HCT116 (cell line): ENCODE data around the gene CERK. TPM values are rescaled to one million over a fixed set of nuclear protein-coding genes. Genes with fewer than 3 reads are reported as not detected.
"Not testable (repeated sequence)": the region's sequence is repeated elsewhere in the genome, so short reads cannot be mapped to it uniquely, and the experiment has no call there.

Experiments used
- ATAC-seq: fragments of 200-7000 bp; cut with Tn5 transposase; 2 replicates; pipeline ENCODE4 v1.9.1; 2020; ENCODE audit warnings: mild to moderate bottlenecking, moderate library complexity
- BruUV-seq: library from RNA; stranded (reverse); fragments of 400-500 nt; replicated peaks from 2 replicates; lab custom pipeline; 2021; lab: Mats Ljungman, UMichigan
- CTCF ChIA-PET: fragments of 300-600 bp; sonication (Branson Sonifier 250); formaldehyde crosslinking; loops from one replicate; lab custom pipeline; 2021; ENCODE audit warnings: antibody characterized with exemption; lab: Charles Lee
- POLR2A ChIA-PET: fragments of 300-600, 350-600 bp; sonication (Branson Sonifier 250); formaldehyde crosslinking; loops from one replicate; lab custom pipeline; 2021; ENCODE audit warnings: antibody characterized with exemption; lab: Charles Lee
- RAD21 ChIA-PET, 2 experiments: fragments of 300-600 bp; sonication (Branson Sonifier 250); formaldehyde crosslinking; loops; one replicate each; lab custom pipeline; 2023; ENCODE audit warnings: low total read pairs in 2 of 2; ENCODE audit not compliant: uncharacterized antibody in 2 of 2, unreplicated experiment in 2 of 2, low non-redundant PET in 1 of 2; lab: Charles Lee
- DNase-seq: peaks from one replicate; pipeline ENCODE4 v3.0.0-alpha.2; 2010; ENCODE audit warnings: low read depth, low spot score
- H2AFZ ChIP-seq: fragments of 200-600 bp; shearing (Covaris generic), sonication (generic); 2 replicates; pipeline ENCODE4 v1.6.1; 2017; ENCODE audit warnings: low read depth, mixed run types, mixed read lengths, antibody characterized with exemption, low read length; ENCODE audit not compliant: poor library complexity, severe bottlenecking
- H3K27ac ChIP-seq: 2 replicates; pipeline ENCODE4 v1.5.1; 2012; ENCODE audit warnings: low read depth, low read length
- H3K27me3 ChIP-seq: fragments of 200-600 bp; sonication (generic); 2 replicates; pipeline ENCODE4 v1.6.1; 2016; ENCODE audit warnings: mixed run types, low read length, mixed read lengths; ENCODE audit not compliant: insufficient read depth
- H3K36me3 ChIP-seq, 2 experiments: fragments of 200-500 bp in 1 of 2; fragments of 200-600 bp in 1 of 2; sonication (Bioruptor generic) in 1 of 2; sonication (generic) in 1 of 2; 2 replicates each; pipeline versions ENCODE4 v1.5.1 to v1.6.1; 2014 to 2016; ENCODE audit warnings: low read length in 2 of 2, inconsistent platforms in 1 of 2, mixed read lengths in 1 of 2, mixed run types in 1 of 2; ENCODE audit not compliant: insufficient read depth in 2 of 2, control insufficient read depth in 1 of 2
- H3K4me1 ChIP-seq, 2 experiments: fragments of 200-600 bp in 1 of 2; sonication (generic) in 1 of 2; 2 replicates each; pipeline versions ENCODE4 v1.5.1 to v1.6.1; 2012 to 2017; ENCODE audit warnings: low read length in 2 of 2, inconsistent platforms in 1 of 2, mild to moderate bottlenecking in 1 of 2, mixed read lengths in 1 of 2, mixed run types in 1 of 2, moderate library complexity in 1 of 2; ENCODE audit not compliant: insufficient read depth in 2 of 2, control insufficient read depth in 1 of 2
- H3K4me2 ChIP-seq: fragments of 200-600 bp; sonication (generic); 2 replicates; pipeline ENCODE4 v1.6.1; 2017; ENCODE audit warnings: mixed run types, low read length, mixed read lengths
- H3K4me3 ChIP-seq, 2 experiments: fragments of 200-600 bp in 1 of 2; sonication (generic) in 1 of 2; replicated peaks in 1 of 2; 2 replicates each; pipeline ENCODE4 v1.5.1; 2011 to 2016; ENCODE audit warnings: low read length in 2 of 2, control low read depth in 1 of 2, low read depth in 1 of 2, mild to moderate bottlenecking in 1 of 2, mixed read lengths in 1 of 2, mixed run types in 1 of 2
- H3K79me2 ChIP-seq: fragments of 200-600 bp; sonication (generic); 2 replicates; pipeline ENCODE4 v1.6.1; 2017; ENCODE audit warnings: mild to moderate bottlenecking, mixed run types, low read length, moderate library complexity, mixed read lengths; ENCODE audit not compliant: insufficient read depth
- H3K9ac ChIP-seq: fragments of 200-600 bp; sonication (generic); 2 replicates; pipeline ENCODE4 v1.6.1; 2016; ENCODE audit warnings: low read length, mixed read lengths
- H3K9me2 ChIP-seq: fragments of 200-600 bp; sonication (generic), shearing (Covaris generic); 2 replicates; pipeline ENCODE4 v1.6.1; 2017; ENCODE audit warnings: mixed run types, mild to moderate bottlenecking, moderate library complexity; ENCODE audit not compliant: insufficient read depth
- H3K9me3 ChIP-seq, 2 experiments: fragments of 200-500 bp in 1 of 2; fragments of 200-600 bp in 1 of 2; sonication (Bioruptor generic) in 1 of 2; sonication (generic) in 1 of 2; 2 replicates each; pipeline ENCODE4 v1.6.1; 2014 to 2017; ENCODE audit warnings: low read length in 2 of 2, mixed read lengths in 2 of 2, inconsistent platforms in 1 of 2, low read depth in 1 of 2, mild to moderate bottlenecking in 1 of 2, mixed run types in 1 of 2, moderate library complexity in 1 of 2; ENCODE audit not compliant: control insufficient read depth in 1 of 2, insufficient read depth in 1 of 2
- H4K20me1 ChIP-seq: fragments of 200-600 bp; sonication (generic), shearing (Covaris generic); 2 replicates; pipeline ENCODE4 v1.6.1; 2017; ENCODE audit warnings: mixed run types, mild to moderate bottlenecking, moderate library complexity; ENCODE audit not compliant: insufficient read depth
- ATF3 ChIP-seq: IDR thresholded peaks from 2 replicates; pipeline ENCODE4 v1.6.1; 2012
- CBX3 ChIP-seq: IDR thresholded peaks from 2 replicates; pipeline ENCODE4 v1.6.1; 2012; ENCODE audit warnings: low read depth
- EGR1 ChIP-seq: IDR thresholded peaks from 2 replicates; pipeline ENCODE4 v1.6.1; 2012; ENCODE audit warnings: low read depth
- ELF1 ChIP-seq: IDR thresholded peaks from 2 replicates; pipeline ENCODE4 v1.6.1; 2012; ENCODE audit warnings: low read depth, borderline replicate concordance
- FOSL1 ChIP-seq: IDR thresholded peaks from 2 replicates; pipeline ENCODE4 v1.6.1; 2012; ENCODE audit warnings: low read depth
- JUND ChIP-seq: IDR thresholded peaks from 2 replicates; pipeline ENCODE4 v1.6.1; 2012
- MAX ChIP-seq: IDR thresholded peaks from 2 replicates; pipeline ENCODE4 v1.6.1; 2012
- POLR2AphosphoS5 ChIP-seq: IDR thresholded peaks from 2 replicates; pipeline ENCODE4 v1.6.1; 2011; ENCODE audit warnings: mild to moderate bottlenecking, low read depth, low read length, moderate library complexity
- RAD21 ChIP-seq: IDR thresholded peaks from 2 replicates; pipeline ENCODE4 v1.6.1; 2012; ENCODE audit warnings: low read depth, mild to moderate bottlenecking
- REST ChIP-seq: IDR thresholded peaks from 2 replicates; pipeline ENCODE4 v1.6.1; 2012; ENCODE audit warnings: low read depth
- SIN3A ChIP-seq: IDR thresholded peaks from 2 replicates; pipeline ENCODE4 v1.6.1; 2012; ENCODE audit warnings: low read depth
- SRF ChIP-seq: IDR thresholded peaks from 2 replicates; pipeline ENCODE4 v1.6.1; 2012; ENCODE audit warnings: low read depth
- YY1 ChIP-seq: IDR thresholded peaks from 2 replicates; pipeline ENCODE4 v1.6.1; 2011; ENCODE audit warnings: low read length, low read depth, moderate library complexity, mild to moderate bottlenecking; ENCODE audit not compliant: insufficient replicate concordance; ENCODE audit errors: extremely low read depth
- ZBTB33 ChIP-seq: IDR thresholded peaks from 2 replicates; pipeline ENCODE4 v1.6.1; 2011; ENCODE audit warnings: mild to moderate bottlenecking, low read length, moderate library complexity; ENCODE audit not compliant: insufficient replicate concordance; ENCODE audit errors: extremely low read depth
- ZFX ChIP-seq: fragments of 450-650 bp; IDR thresholded peaks from 2 replicates; pipeline ENCODE4 v1.6.1; 2017
- ZNF274 ChIP-seq: fragments of 200-500 bp; sonication (Bioruptor generic); IDR thresholded peaks from 2 replicates; pipeline ENCODE4 v1.6.1; 2014; ENCODE audit warnings: mild to moderate bottlenecking, low read depth, low read length, inconsistent platforms
- intact Hi-C: fragments of 100-400 bp; cut with micrococcal nuclease; formaldehyde crosslinking; loops from 2 replicates; pipeline ENCODE4 v1.10.0; 2022
- total RNA-seq: library from RNA; stranded (reverse); gene quantifications from one replicate; pipeline ENCODE4 v1.2.1, GENCODE V29; 2021; ENCODE audit not compliant: unreplicated experiment

The CERK gene
- total RNA-seq, 1 experiment from 2014 or later: 35.0 TPM

- H3K9me3 ChIP-seq, ATAC-seq, intact Hi-C loops, CTCF ChIA-PET, DNase-seq, H3K4me2 ChIP-seq, H3K27ac ChIP-seq, H3K36me3 ChIP-seq, RAD21 ChIA-PET, BruUV-seq, H4K20me1 ChIP-seq, H3K4me3 ChIP-seq, H3K27me3 ChIP-seq, H3K9me2 ChIP-seq, H3K9ac ChIP-seq, H2AFZ ChIP-seq, POLR2A ChIA-PET: not testable (repeated sequence)
- Histone ChIP-seq H3K79me2 (peaks cover 57% of the 10 kb centered on the region), H3K4me1 (peaks cover 27 to 35% of the 10 kb centered on the region in 2 experiments)
Observed at GRCh38 chr22:46734213-46734722, 3.8 kb downstream of the CERK start.

- peaks cover 67% of the 10 kb centered on the region for H3K79me2 ChIP-seq
- no peaks in the 10 kb centered on the region for H3K27me3 ChIP-seq
- no peak overlapping the region for H3K4me3 ChIP-seq
- DNase-seq (no peak), ATAC-seq (no peak)
- H4K20me1 ChIP-seq: no peaks in the 10 kb centered on the region
- CTCF ChIA-PET: no interaction called here
- RAD21 ChIA-PET: no interaction called here
- no peaks in the 10 kb centered on the region for H3K9me2 ChIP-seq
- BruUV-seq: no TSS peak
- no peak overlapping the region for H3K4me2 ChIP-seq
- no peaks in the 10 kb centered on the region for H3K36me3 ChIP-seq
- intact Hi-C loops: no loop called here
- H3K9me3 ChIP-seq: no peaks in the 10 kb centered on the region
- H3K9ac ChIP-seq: no peak overlapping the region
- H3K27ac ChIP-seq: no peak overlapping the region
- POLR2A ChIA-PET: no interaction called here
- H2AFZ ChIP-seq: no peak overlapping the region
- peaks cover 21 to 26% of the 10 kb centered on the region in 2 experiments for H3K4me1 ChIP-seq
- TF ChIP-seq SIN3A (no peak), ZBTB33 (no peak), MAX (no peak), POLR2AphosphoS5 (no peak), ZFX (no peak), ZNF274 (no peak), REST (no peak), ELF1 (no peak), RAD21 (no peak), ATF3 (no peak), CBX3 (no peak), FOSL1 (no peak), JUND (no peak), SRF (no peak), YY1 (no peak), EGR1 (no peak)
Observed at GRCh38 chr22:46732513-46732912, 5.5 kb downstream of the CERK start.
